Subcutaneous adipose tissue (tissue), 4 donors: ENCODE data around the gene WDR7. TPM values are rescaled to one million over a fixed set of nuclear protein-coding genes. Genes with fewer than 3 reads are reported as not detected.

Experiments used
- small RNA-seq: library from RNA; depleted of rRNA; stranded (forward); fragments of <200 nt; gene quantifications from one replicate; pipeline ENCODE3, GENCODE V24; 2016
- total RNA-seq, 4 donors: library from RNA; depleted of rRNA; stranded (reverse); fragments of >200 nt; gene quantifications; one replicate each; pipeline ENCODE4 v1.1.0, GENCODE V29; 2016
- TF ChIP-seq, protein P1 (sequence below): fragments of 450-650 bp; IDR thresholded peaks from one replicate; pipeline ENCODE4 v1.5.1; 2016; ENCODE audit warnings: low read depth, mild to moderate bottlenecking, control low read depth, antibody characterized with exemption, moderate library complexity

WDR7 gene
- total RNA-seq, 4 donors from 2014 or later, result 28.7 to 46.1 (median 37.4) TPM

DNA sequence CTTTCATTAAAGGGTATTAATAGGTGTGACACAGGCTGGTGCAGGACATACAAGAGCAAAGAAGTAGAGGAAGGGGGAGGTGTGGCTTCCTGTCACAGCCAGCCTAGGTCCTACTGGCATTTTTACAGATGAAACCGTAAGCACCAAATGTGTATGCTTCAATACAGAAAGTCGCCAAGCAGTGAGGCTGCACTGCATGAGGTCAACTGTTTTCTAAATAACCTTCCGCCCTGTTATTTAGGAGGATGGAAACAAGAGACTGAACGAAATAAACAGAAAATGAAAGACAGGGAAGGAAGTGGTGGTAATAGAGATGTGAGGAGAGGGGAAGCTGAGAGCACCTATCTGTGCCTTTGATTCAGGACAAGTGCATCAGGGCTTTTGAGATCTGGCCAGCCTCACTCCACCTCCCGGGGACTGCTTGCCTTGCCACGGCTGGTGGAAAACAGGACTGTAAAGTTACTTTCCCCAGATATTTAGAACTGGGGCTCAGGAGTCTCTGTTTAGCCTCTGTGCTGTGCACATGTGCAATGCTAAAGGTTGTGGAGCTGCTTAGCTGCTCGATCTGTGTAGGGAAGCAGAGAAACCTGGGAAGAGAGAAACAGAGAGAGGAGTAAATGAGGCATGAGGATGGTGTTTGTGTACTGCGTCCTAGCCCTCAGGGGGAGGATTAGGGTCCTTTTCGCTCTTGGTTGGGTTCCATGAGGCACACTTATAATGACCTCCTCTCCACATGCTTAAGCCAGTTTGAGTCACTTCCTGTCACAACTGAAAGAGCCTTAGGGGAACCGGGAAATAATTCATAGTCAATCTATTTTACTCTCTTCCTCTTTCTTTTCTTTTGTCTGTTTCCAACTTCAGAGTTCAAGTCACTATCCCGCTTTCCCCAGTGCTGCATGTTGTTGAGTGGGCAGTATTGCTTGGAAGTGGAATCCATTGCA, 433.4 kb downstream of the WDR7 start:
- TF ChIP-seq, protein P1, sequence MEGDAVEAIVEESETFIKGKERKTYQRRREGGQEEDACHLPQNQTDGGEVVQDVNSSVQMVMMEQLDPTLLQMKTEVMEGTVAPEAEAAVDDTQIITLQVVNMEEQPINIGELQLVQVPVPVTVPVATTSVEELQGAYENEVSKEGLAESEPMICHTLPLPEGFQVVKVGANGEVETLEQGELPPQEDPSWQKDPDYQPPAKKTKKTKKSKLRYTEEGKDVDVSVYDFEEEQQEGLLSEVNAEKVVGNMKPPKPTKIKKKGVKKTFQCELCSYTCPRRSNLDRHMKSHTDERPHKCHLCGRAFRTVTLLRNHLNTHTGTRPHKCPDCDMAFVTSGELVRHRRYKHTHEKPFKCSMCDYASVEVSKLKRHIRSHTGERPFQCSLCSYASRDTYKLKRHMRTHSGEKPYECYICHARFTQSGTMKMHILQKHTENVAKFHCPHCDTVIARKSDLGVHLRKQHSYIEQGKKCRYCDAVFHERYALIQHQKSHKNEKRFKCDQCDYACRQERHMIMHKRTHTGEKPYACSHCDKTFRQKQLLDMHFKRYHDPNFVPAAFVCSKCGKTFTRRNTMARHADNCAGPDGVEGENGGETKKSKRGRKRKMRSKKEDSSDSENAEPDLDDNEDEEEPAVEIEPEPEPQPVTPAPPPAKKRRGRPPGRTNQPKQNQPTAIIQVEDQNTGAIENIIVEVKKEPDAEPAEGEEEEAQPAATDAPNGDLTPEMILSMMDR, result no peak

DNA sequence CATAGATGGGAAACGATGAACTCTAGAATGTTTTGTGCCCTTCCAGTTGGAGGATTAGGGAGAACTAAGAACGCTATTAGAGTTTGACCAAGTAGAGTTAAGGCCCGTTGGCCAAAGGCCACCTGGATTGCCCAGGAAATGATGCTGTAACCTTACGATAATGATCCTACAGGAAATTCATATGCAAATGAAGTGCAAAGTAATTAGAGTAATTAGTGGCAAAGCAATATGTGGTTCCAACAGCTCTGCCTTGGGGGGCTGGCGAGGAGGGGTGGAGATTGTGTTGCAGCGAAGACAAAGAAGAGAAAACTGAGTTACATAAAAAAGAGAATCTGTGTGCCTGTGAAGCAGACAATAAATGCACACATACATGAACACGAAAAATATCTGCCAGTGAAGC, 434.2 kb downstream of the WDR7 start:
- TF ChIP-seq, protein P1, result no peak

DNA sequence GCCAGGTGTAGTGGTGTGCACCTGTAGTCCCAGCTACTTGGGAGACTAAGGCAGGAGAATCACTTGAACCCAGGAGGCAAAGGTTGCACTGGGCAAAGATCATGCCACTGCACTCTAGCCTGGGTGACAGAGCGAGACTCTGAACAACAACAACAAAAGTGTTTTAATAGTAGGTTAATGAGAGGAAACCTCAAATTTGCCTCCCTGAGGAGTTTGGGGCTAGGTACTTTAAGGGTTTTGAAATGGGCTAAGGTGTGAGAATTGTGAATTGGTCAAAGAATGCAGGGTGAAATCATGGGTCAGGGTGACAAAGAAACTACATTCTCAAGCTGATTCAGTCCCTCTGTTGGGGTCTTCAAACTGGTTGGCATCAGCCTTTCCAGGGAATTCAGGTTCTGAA, 435.0 kb downstream of the WDR7 start:
- TF ChIP-seq, protein P1, result no peak

Small RNAs within 50 kb of the gene (small RNA-seq; reads per million reads assigned to genes)
- gene RF00012 (not detected), gene RF00019 (0.49 reads per million)

Other genes starting within 250 kb of the WDR7 start
- gene TXNL1, start 12.8 kb upstream of the WDR7 start, total RNA-seq, result 10 to 100 TPM; 36.0 to 72.7 (median 51.2) TPM